ENCODE measurements around the gene PARD6G. TPM values are rescaled to one million over a fixed set of nuclear protein-coding genes. Genes with fewer than 3 reads are reported as not detected.

The PARD6G gene
- total and polyA plus RNA-seq, 2 of the 13 experiments (the other 11 are each of a cell fraction or from before 2014, with no cell fraction given), result 3.6 to 7.4 TPM

- TF ChIP-seq, protein P1, sequence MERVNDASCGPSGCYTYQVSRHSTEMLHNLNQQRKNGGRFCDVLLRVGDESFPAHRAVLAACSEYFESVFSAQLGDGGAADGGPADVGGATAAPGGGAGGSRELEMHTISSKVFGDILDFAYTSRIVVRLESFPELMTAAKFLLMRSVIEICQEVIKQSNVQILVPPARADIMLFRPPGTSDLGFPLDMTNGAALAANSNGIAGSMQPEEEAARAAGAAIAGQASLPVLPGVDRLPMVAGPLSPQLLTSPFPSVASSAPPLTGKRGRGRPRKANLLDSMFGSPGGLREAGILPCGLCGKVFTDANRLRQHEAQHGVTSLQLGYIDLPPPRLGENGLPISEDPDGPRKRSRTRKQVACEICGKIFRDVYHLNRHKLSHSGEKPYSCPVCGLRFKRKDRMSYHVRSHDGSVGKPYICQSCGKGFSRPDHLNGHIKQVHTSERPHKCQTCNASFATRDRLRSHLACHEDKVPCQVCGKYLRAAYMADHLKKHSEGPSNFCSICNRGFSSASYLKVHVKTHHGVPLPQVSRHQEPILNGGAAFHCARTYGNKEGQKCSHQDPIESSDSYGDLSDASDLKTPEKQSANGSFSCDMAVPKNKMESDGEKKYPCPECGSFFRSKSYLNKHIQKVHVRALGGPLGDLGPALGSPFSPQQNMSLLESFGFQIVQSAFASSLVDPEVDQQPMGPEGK (CRISPR knock-in tag; IDR thresholded peaks at IDR 0.05), result peak; percentile 68; the same call in 1 of the 2 replicates
- TF ChIP-seq SMC3 (IDR thresholded peaks at IDR 0.05; ENCODE audit: low read length), result peak; percentile 83
- no peak for TF ChIP-seq ZNF660 (CRISPR knock-in tag; IDR thresholded peaks at IDR 0.05; ENCODE audit: borderline replicate concordance, low read depth)
- TF ChIP-seq ZNF7 (CRISPR knock-in tag; IDR thresholded peaks at IDR 0.05), result no peak
- TF ChIP-seq ATF5 (CRISPR knock-in tag; IDR thresholded peaks at IDR 0.05; ENCODE audit: low read depth), result no peak
- no peak for TF ChIP-seq MLX (CRISPR knock-in tag; IDR thresholded peaks at IDR 0.05)
- TF ChIP-seq BCL6 (CRISPR knock-in tag; IDR thresholded peaks at IDR 0.05), result peak; percentile 34; the same call in 1 of the 2 replicates
- no peak for TF ChIP-seq ZNF879 (CRISPR knock-in tag; IDR thresholded peaks at IDR 0.05)
- 0 out of 2 replicates have a peak, but pooled peaks have one; percentile 36 for TF ChIP-seq ARNT2 (CRISPR knock-in tag; IDR thresholded peaks at IDR 0.05; ENCODE audit: low read depth)
- peak; percentile 60; the same call in 1 of the 2 replicates for TF ChIP-seq SMAD1 (CRISPR knock-in tag; IDR thresholded peaks at IDR 0.05; ENCODE audit: borderline replicate concordance, low read depth)
- TF ChIP-seq TRIM24 (CRISPR knock-in tag; IDR thresholded peaks at IDR 0.05), result no peak
- TF ChIP-seq ZNF740 (CRISPR knock-in tag; IDR thresholded peaks at IDR 0.05), result no peak
- peak; percentile 44; the same call in 1 of the 2 replicates for TF ChIP-seq ZNF350 (CRISPR knock-in tag; IDR thresholded peaks at IDR 0.05; ENCODE audit: borderline replicate concordance, low read depth)
- TF ChIP-seq TMF1 (CRISPR knock-in tag; IDR thresholded peaks at IDR 0.05; ENCODE audit: low read depth), result no peak
- no peak for TF ChIP-seq MIER2 (CRISPR knock-in tag; IDR thresholded peaks at IDR 0.05)
- TF ChIP-seq ETV6 (CRISPR knock-in tag; conservative IDR thresholded peaks at IDR 0.05), result no peak
- TF ChIP-seq PHF5A (CRISPR knock-in tag; IDR thresholded peaks at IDR 0.05; ENCODE audit: low read depth, unreplicated experiment), result no peak
- TF ChIP-seq RBAK (CRISPR knock-in tag; IDR thresholded peaks at IDR 0.05), result no peak
- no peak for TF ChIP-seq STAT5B (CRISPR knock-in tag; IDR thresholded peaks at IDR 0.05)
- no peak for TF ChIP-seq BHLHE40 (IDR thresholded peaks at IDR 0.05; ENCODE audit: low read length)
- 0 out of 2 replicates have a peak, but pooled peaks have one; percentile 42 for TF ChIP-seq ZSCAN25 (CRISPR knock-in tag; IDR thresholded peaks at IDR 0.05)
- TF ChIP-seq, protein P2, sequence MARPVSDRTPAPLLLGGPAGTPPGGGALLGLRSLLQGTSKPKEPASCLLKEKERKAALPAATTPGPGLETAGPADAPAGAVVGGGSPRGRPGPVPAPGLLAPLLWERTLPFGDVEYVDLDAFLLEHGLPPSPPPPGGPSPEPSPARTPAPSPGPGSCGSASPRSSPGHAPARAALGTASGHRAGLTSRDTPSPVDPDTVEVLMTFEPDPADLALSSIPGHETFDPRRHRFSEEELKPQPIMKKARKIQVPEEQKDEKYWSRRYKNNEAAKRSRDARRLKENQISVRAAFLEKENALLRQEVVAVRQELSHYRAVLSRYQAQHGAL (CRISPR knock-in tag; IDR thresholded peaks at IDR 0.05; ENCODE audit: not compliant biosample characterization), result no peak
- no peak for TF ChIP-seq HNRNPUL1 (IDR thresholded peaks at IDR 0.05; ENCODE audit: low read depth, low read length)
- peak; percentile 58 for TF ChIP-seq XRCC5 (optimal IDR thresholded peaks at IDR 0.05; ENCODE audit: low read length)
- TF ChIP-seq SRY (CRISPR knock-in tag; IDR thresholded peaks at IDR 0.05), result no peak
- no peak for TF ChIP-seq POLR2AphosphoS5 (IDR thresholded peaks at IDR 0.05; ENCODE audit: low read depth, low read length)
- TF ChIP-seq ZNF207 (IDR thresholded peaks at IDR 0.05; ENCODE audit: borderline replicate concordance), result no peak
- TF ChIP-seq ZNF251 (CRISPR knock-in tag; IDR thresholded peaks at IDR 0.05), result no peak
These were observed 47.0 kb downstream of the PARD6G start (continued) for GRCh38 chr18:80200171-80200931.

All from HepG2 (cell line).